Cardiac muscle cell (in vitro differentiated cells and primary cell): ENCODE measurements around the gene TMEM222. TPM values are rescaled to one million over a fixed set of nuclear protein-coding genes. Genes with fewer than 3 reads are reported as not detected.

Experiments used
- DNase-seq, 2 donors: peaks; one replicate each; pipeline versions ENCODE4 v3.0.0 to v3.0.0-alpha.2; 2010 to 2017; ENCODE audit warnings: low read depth in 1 of 2, low spot score in 1 of 2
- H3K27ac ChIP-seq: fragments of 200-600 bp; sonication (generic); 2 replicates; pipeline ENCODE4 v1.5.1; 2016
- H3K27me3 ChIP-seq: fragments of 200-600 bp; sonication (generic); 2 replicates; pipeline ENCODE4 v1.6.0; 2016; ENCODE audit warnings: control low read depth
- H3K36me3 ChIP-seq: fragments of 200-600 bp; sonication (generic); 2 replicates; pipeline ENCODE4 v1.5.1; 2016; ENCODE audit warnings: control low read depth
- H3K4me1 ChIP-seq: fragments of 200-600 bp; sonication (generic); 2 replicates; pipeline ENCODE4 v1.8.1; 2017; ENCODE audit warnings: low read depth, mild to moderate bottlenecking, mixed run types
- H3K4me3 ChIP-seq: fragments of 200-600 bp; sonication (generic); 2 replicates; pipeline ENCODE4 v1.5.1; 2016; ENCODE audit warnings: mild to moderate bottlenecking
- H3K9me3 ChIP-seq: fragments of 200-600 bp; sonication (generic); 2 replicates; pipeline ENCODE4 v1.5.1; 2017; ENCODE audit warnings: low read depth, mild to moderate bottlenecking, control low read depth
- CTCF ChIP-seq: IDR thresholded peaks from 2 replicates; pipeline ENCODE4 v1.5.1; 2012; ENCODE audit warnings: low read depth, mild to moderate bottlenecking, low read length
- polyA plus RNA-seq: library from polyadenylated mRNA; unstranded; fragments of >200 nt; fragmentation: Nextera tagmentation; extraction: Ambion mirVana; gene quantifications from 2 replicates; pipeline ENCODE4 v1.2.1, GENCODE V29; 2016
- total RNA-seq: library from RNA; depleted of rRNA; stranded (reverse); fragments of >200 nt; gene quantifications from 2 replicates; pipeline ENCODE4 v1.2.3, GENCODE V29; 2016

TMEM222 gene
- total and polyA plus RNA-seq, 2 experiments from 2014 or later = 39.6 to 55.2 TPM

DNA sequence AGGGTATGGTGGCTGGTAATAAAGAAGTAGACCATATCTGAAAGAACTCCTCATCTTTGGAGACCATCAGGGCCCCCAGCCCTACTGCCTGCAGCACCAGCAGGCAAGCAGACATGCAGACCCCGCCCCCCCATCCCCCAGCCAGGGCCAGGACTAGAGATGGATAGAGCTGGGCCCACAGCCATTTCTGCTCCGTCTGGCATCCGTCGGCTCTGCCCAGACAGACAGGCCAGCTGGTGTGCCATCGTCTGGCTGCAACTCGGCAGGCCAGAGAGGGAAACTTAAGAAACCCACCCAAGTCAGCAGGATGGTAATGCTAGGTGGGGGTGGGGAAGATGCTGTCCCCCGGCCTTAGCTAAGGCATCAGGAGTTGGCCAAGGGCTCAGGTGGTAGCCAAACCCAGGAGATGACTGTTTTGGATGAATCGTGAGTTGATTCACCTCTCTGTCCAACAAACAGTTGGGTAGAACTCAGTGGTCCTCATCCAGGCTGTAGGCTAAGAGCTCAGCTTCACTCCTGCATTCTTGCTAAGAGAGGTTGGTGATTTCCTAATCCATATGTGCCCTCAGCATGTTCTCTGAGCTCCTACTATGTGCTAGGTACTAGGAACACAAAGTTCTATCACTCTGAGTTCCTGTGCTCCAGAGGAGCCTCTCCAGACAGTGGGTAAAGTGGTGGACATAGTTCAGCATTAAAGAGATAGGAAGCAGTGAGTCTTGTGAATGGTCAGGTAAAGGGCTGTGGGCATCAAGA is 23.2 kb upstream of the TMEM222 start:
- no peak for DNase-seq
- peak overlapping the region; percentile 83 for H3K27ac ChIP-seq
- peaks cover 20% of the 10 kb centered on the region for H3K36me3 ChIP-seq
- H3K27me3 ChIP-seq = no peaks in the 10 kb centered on the region
- H3K9me3 ChIP-seq = no peaks in the 10 kb centered on the region
- no peak overlapping the region for H3K4me3 ChIP-seq
- peaks cover 12% of the 10 kb centered on the region for H3K4me1 ChIP-seq
- TF ChIP-seq CTCF = no peak

GRCh38 chr1:27299385-27300271 is 22.3 kb upstream of the TMEM222 start:
- TF ChIP-seq CTCF = no peak
- Histone ChIP-seq H3K9me3 (no peaks in the 10 kb centered on the region), H3K4me3 (no peak overlapping the region), H3K27ac (peak overlapping the region; percentile 83), H3K27me3 (no peaks in the 10 kb centered on the region), H3K36me3 (peaks cover 14% of the 10 kb centered on the region), H3K4me1 (peaks cover 12% of the 10 kb centered on the region)
- DNase-seq = peak; percentile 76 to 98

GRCh38 chr1:27300341-27301051 is 21.5 kb upstream of the TMEM222 start:
- H3K4me1 ChIP-seq = peaks cover 12% of the 10 kb centered on the region
- TF ChIP-seq CTCF = peak; percentile 92
- no peaks in the 10 kb centered on the region for H3K27me3 ChIP-seq
- H3K27ac ChIP-seq = peak overlapping the region; percentile 83
- H3K4me3 ChIP-seq = no peak overlapping the region
- peak; percentile 87 to 96 for DNase-seq
- H3K36me3 ChIP-seq = peaks cover 14% of the 10 kb centered on the region
- H3K9me3 ChIP-seq = no peaks in the 10 kb centered on the region

DNA sequence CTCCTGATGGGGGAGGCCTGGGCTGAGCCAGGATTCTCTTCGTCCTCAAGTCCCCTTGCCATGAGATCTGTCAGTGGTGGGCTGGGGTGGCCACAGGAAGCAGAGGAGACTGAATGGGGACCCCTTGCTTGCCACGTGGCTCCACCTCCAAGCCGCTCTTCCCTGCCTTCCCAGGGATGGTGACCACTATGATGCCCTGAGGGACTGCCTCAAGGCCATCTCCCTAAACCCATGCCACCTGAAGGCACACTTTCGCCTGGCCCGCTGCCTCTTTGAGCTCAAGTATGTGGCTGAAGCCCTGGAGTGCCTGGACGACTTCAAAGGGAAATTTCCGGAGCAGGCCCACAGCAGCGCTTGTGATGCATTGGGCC is 20.9 kb upstream of the TMEM222 start:
- Histone ChIP-seq H3K36me3 (peaks cover 14% of the 10 kb centered on the region), H3K9me3 (no peaks in the 10 kb centered on the region), H3K4me1 (peaks cover 12% of the 10 kb centered on the region), H3K27me3 (no peaks in the 10 kb centered on the region), H3K4me3 (no peak overlapping the region), H3K27ac (no peak overlapping the region)
- no peak for DNase-seq
- TF ChIP-seq CTCF = no peak

DNA sequence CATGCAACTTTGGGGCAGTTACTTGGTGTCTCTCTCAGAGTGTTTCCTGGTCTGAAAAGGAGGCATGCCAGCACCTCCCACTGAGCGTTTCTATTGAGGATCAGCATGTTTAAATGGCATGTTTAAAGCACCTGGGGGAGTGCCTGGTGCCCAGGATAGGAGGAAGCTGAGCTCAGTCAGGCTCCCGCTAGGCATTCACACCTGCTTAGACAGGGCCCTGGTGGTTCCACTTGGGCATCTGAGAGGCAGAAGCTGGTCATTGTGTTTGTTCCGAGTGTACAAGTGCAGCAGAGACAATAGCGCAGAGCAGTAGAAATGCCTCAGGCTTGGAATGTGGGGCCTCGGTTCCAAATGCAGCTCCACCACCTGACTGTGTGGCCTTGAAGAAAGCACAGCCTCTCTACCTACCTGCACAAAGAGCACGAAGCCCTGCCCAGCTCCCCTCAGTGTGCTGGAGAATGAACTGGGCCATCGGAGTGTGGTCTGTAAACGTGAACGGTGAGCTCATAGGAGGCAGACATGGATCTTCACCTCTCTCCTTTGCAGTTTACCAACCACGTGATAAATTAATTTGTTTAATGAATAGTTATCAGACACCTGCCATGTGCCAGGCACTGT is 20.3 kb upstream of the TMEM222 start:
- H3K36me3 ChIP-seq = peaks cover 14% of the 10 kb centered on the region
- DNase-seq = no peak
- H3K4me1 ChIP-seq = peaks cover 12% of the 10 kb centered on the region
- H3K4me3 ChIP-seq = no peak overlapping the region
- no peaks in the 10 kb centered on the region for H3K9me3 ChIP-seq
- no peak for TF ChIP-seq CTCF
- H3K27me3 ChIP-seq = no peaks in the 10 kb centered on the region
- H3K27ac ChIP-seq = no peak overlapping the region
